ENCODE data around the gene ICE2. TPM values are rescaled to one million over a fixed set of nuclear protein-coding genes. Genes with fewer than 3 reads are reported as not detected.
"Not testable (repeated sequence)": the region's sequence is repeated elsewhere in the genome, so short reads cannot be mapped to it uniquely, and the experiment has no call there.

Gene ICE2
- total RNA-seq, 1 experiment from 2014 or later: 14.5 TPM

- Histone ChIP-seq H3K4me3 (no peak overlapping the region), H3K27me3 (no peaks in the 10 kb centered on the region), H3K36me3 (no peaks in the 10 kb centered on the region), H3K9me3 (no peaks in the 10 kb centered on the region)
- no peak for DNase-seq
These were observed 73.5 kb downstream of the ICE2 start for GRCh38 chr15:60405399-60405798.

- H3K36me3 ChIP-seq, H3K27me3 ChIP-seq, DNase-seq, H3K4me3 ChIP-seq, H3K9me3 ChIP-seq: not testable (repeated sequence)
These were observed 74.6 kb downstream of the ICE2 start for GRCh38 chr15:60404351-60404750.

GRCh38 chr15:60400944-60401343, 78.0 kb downstream of the ICE2 start:
- peaks cover 15% of the 10 kb centered on the region for H3K36me3 ChIP-seq
- no peak overlapping the region for H3K4me3 ChIP-seq
- no peaks in the 10 kb centered on the region for H3K9me3 ChIP-seq
- peak; percentile 59 for DNase-seq
- H3K27me3 ChIP-seq: no peaks in the 10 kb centered on the region

- H3K27me3 ChIP-seq: no peaks in the 10 kb centered on the region
- no peak for DNase-seq
- H3K4me3 ChIP-seq: no peak overlapping the region
- H3K9me3 ChIP-seq: no peaks in the 10 kb centered on the region
- peaks cover 25% of the 10 kb centered on the region for H3K36me3 ChIP-seq
These were observed 79.0 kb downstream of the ICE2 start for GRCh38 chr15:60399931-60400330.

GRCh38 chr15:60399246-60399915, 79.6 kb downstream of the ICE2 start:
- Histone ChIP-seq H3K36me3 (peaks cover 31% of the 10 kb centered on the region), H3K4me3 (no peak overlapping the region), H3K9me3 (no peaks in the 10 kb centered on the region), H3K27me3 (no peaks in the 10 kb centered on the region)
- no peak for DNase-seq

- peak within 1 kb of the TSS; percentile 99 for H3K4me3 ChIP-seq
- H3K27me3 ChIP-seq: no peaks in the 10 kb centered on the region
- H3K36me3 ChIP-seq: peaks cover 41% of the 10 kb centered on the region
- DNase-seq: peak; percentile 95
- no peaks in the 10 kb centered on the region for H3K9me3 ChIP-seq
These were observed 81.0 kb downstream of the ICE2 start, which contains the start of gene ANXA2 for GRCh38 chr15:60397772-60398445. Gene ANXA2, minus strand, starts transcription at chr15:60397986. Its CDS starts 11,911 bp downstream, at chr15:60386075.

GRCh38 chr15:60396958-60397771, 81.8 kb downstream of the ICE2 start:
- H3K36me3 ChIP-seq: peaks cover 47% of the 10 kb centered on the region
- H3K9me3 ChIP-seq: no peaks in the 10 kb centered on the region
- peak; percentile 85 for DNase-seq
- no peaks in the 10 kb centered on the region for H3K27me3 ChIP-seq
- H3K4me3 ChIP-seq: peak overlapping the region; percentile 99

GRCh38 chr15:60396560-60396957, 82.4 kb downstream of the ICE2 start:
- DNase-seq: no peak

GRCh38 chr15:60396100-60396499, 82.8 kb downstream of the ICE2 start:
- Histone ChIP-seq H3K4me3 (peak overlapping the region; percentile 99), H3K36me3 (peaks cover 56% of the 10 kb centered on the region), H3K9me3 (no peaks in the 10 kb centered on the region), H3K27me3 (no peaks in the 10 kb centered on the region)
- DNase-seq: no peak

More at GRCh38 chr15:60396560-60396957, 82.4 kb downstream of the ICE2 start:
- Histone ChIP-seq H3K27me3 (no peaks in the 10 kb centered on the region), H3K36me3 (peaks cover 53% of the 10 kb centered on the region), H3K4me3 (peak overlapping the region; percentile 99), H3K9me3 (no peaks in the 10 kb centered on the region)

- no peak for DNase-seq
These were observed 83.5 kb downstream of the ICE2 start for GRCh38 chr15:60395276-60396011.

GRCh38 chr15:60394689-60395097, 84.2 kb downstream of the ICE2 start:
- Histone ChIP-seq H3K36me3 (peaks cover 66% of the 10 kb centered on the region), H3K4me3 (peak overlapping the region; percentile 99), H3K9me3 (no peaks in the 10 kb centered on the region), H3K27me3 (no peaks in the 10 kb centered on the region)
- no peak for DNase-seq

More at GRCh38 chr15:60395276-60396011, 83.5 kb downstream of the ICE2 start:
- Histone ChIP-seq H3K4me3 (peak overlapping the region; percentile 99), H3K27me3 (no peaks in the 10 kb centered on the region), H3K36me3 (peaks cover 59% of the 10 kb centered on the region), H3K9me3 (no peaks in the 10 kb centered on the region)

GRCh38 chr15:60392986-60393790, 85.8 kb downstream of the ICE2 start:
- Histone ChIP-seq H3K9me3 (no peaks in the 10 kb centered on the region), H3K27me3 (no peaks in the 10 kb centered on the region), H3K4me3 (peak overlapping the region; percentile 99), H3K36me3 (peaks cover 76% of the 10 kb centered on the region)
- DNase-seq: peak; percentile 93

- peaks cover 80% of the 10 kb centered on the region for H3K36me3 ChIP-seq
- no peaks in the 10 kb centered on the region for H3K9me3 ChIP-seq
- H3K27me3 ChIP-seq: no peaks in the 10 kb centered on the region
- H3K4me3 ChIP-seq: peak overlapping the region; percentile 12; the same call in 1 of the 2 replicates
- DNase-seq: peak; percentile 55
These were observed 86.3 kb downstream of the ICE2 start for GRCh38 chr15:60392601-60392985.

- no peaks in the 10 kb centered on the region for H3K27me3 ChIP-seq
- H3K9me3 ChIP-seq: no peaks in the 10 kb centered on the region
- H3K36me3 ChIP-seq: peaks cover 83% of the 10 kb centered on the region
- H3K4me3 ChIP-seq: peak overlapping the region; percentile 12
- DNase-seq: no peak
These were observed 87.1 kb downstream of the ICE2 start for GRCh38 chr15:60391722-60392315.

- Histone ChIP-seq H3K36me3 (peaks cover 83% of the 10 kb centered on the region), H3K9me3 (no peaks in the 10 kb centered on the region), H3K27me3 (no peaks in the 10 kb centered on the region), H3K4me3 (peak overlapping the region; percentile 6)
- peak; percentile 93 for DNase-seq
These were observed 88.0 kb downstream of the ICE2 start for GRCh38 chr15:60390871-60391501.

All from MG63 (cell line).